ENCODE measurements around the gene IGSF9. TPM values are rescaled to one million over a fixed set of nuclear protein-coding genes. Genes with fewer than 3 reads are reported as not detected.
A peak's percentile ranks its signal among the peaks of the same experiment; 100 is the strongest.

Gene IGSF9
- total RNA-seq, 1 experiment from 2014 or later, result 0.44 TPM

GRCh38 chr1:159881622-159882526, 63.5 kb downstream of the IGSF9 start:
- no peak for TF ChIP-seq CTCF (IDR thresholded peaks at IDR 0.05; ENCODE audit: unreplicated experiment)
- H3K27ac Mint-ChIP-seq (ENCODE audit: low read depth, unreplicated experiment), result no peak overlapping the region
- H3K9me3 Mint-ChIP-seq (ENCODE audit: unreplicated experiment), result no peaks in the 10 kb centered on the region
- H3K4me1 Mint-ChIP-seq (ENCODE audit: insufficient read depth, unreplicated experiment), result peaks cover 14% of the 10 kb centered on the region
- H3K36me3 Mint-ChIP-seq (ENCODE audit: insufficient read depth, unreplicated experiment), result no peaks in the 10 kb centered on the region
- intact Hi-C loops (cut with micrococcal nuclease), result loop anchor here (1.0 to 2.0 kb wide), 3 partner anchors 28 to 101 kb away; partner anchors contain the start of gene DUSP23
- DNase-seq (ENCODE audit: unreplicated experiment), result peak; percentile 100
- ChIA-PET POLR2A (interaction anchor here (0.6 to 6.1 kb wide), 14 partner anchors 9 to 633 kb away, joined by 3 to 82 read pairs (median 4); partner anchors contain the start of genes DUSP23 and PIGM), CTCF (interaction anchor here (0.6 to 9.4 kb wide), 22 partner anchors 9 to 721 kb away, joined by 3 to 164 read pairs (median 4); partner anchors contain the start of genes DUSP23 and FCRL6)
- H3K4me3 Mint-ChIP-seq (ENCODE audit: unreplicated experiment), result no peak overlapping the region
- BruUV-seq (replicated peaks), result TSS peak; percentile 96
- no peaks in the 10 kb centered on the region for H3K27me3 Mint-ChIP-seq (ENCODE audit: insufficient read depth, unreplicated experiment)

DNA sequence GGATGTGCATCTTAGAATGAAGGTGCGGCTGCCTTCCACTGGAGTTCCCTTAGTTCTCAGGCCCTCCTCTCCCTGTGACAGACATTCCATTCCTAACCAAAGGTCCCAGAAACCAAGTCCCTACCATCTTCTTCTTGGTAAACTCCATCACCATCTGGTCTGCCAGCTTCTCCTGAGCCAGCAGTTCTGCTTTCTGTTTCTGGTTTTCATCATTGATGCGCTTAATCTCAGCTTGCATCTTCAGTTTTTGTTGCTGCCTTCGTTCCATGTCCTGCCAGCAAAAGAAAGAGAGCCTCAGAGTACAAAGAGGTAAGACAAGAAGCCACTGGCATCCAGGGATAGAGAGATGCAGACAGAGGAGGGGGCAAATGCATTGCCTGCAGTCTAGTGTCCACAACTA, 65.0 kb downstream of the IGSF9 start:
- CTCF ChIA-PET, result interaction anchor here (0.7 to 9.4 kb wide), 23 partner anchors 8 to 720 kb away, joined by 3 to 164 read pairs (median 5); no protein-coding TSS in a partner anchor

DNA sequence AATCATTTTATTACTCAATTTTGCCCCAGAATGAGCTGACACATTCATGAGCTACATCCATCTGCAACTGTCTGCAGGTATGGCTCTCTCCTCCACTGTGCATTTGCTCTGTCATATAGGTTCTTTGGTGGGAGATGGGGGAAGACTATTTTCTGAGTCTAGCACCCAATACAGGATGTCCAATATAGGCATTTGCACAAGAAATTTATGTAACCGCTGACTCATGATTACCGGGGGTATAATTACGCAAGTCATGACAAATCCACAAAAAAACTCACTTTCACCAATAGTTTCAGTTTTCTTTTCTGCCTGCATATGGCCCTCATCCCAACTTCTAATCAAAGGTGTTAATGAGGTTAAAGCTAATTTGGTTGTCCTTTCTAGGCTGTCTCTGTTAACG, 65.4 kb downstream of the IGSF9 start:
- no peak for TF ChIP-seq CTCF (IDR thresholded peaks at IDR 0.05; ENCODE audit: unreplicated experiment)
- Mint-ChIP-seq H3K4me1 (ENCODE audit: insufficient read depth, unreplicated experiment) (peaks cover 14% of the 10 kb centered on the region), H3K9me3 (ENCODE audit: unreplicated experiment) (no peaks in the 10 kb centered on the region), H3K27me3 (ENCODE audit: insufficient read depth, unreplicated experiment) (no peaks in the 10 kb centered on the region), H3K36me3 (ENCODE audit: insufficient read depth, unreplicated experiment) (no peaks in the 10 kb centered on the region), H3K27ac (ENCODE audit: low read depth, unreplicated experiment) (no peak overlapping the region), H3K4me3 (ENCODE audit: unreplicated experiment) (no peak overlapping the region)
- no TSS peak for BruUV-seq (replicated peaks)
- intact Hi-C loops (cut with micrococcal nuclease), result no loop called here
- POLR2A ChIA-PET, result interaction anchor here (0.7 to 6.1 kb wide), 8 partner anchors 10 to 99 kb away, joined by 3 to 82 read pairs (median 12); partner anchors contain the start of gene DUSP23
- CTCF ChIA-PET, result interaction anchor here (0.7 to 9.4 kb wide), 15 partner anchors 9 to 719 kb away, joined by 3 to 164 read pairs (median 7); no protein-coding TSS in a partner anchor
- peak; percentile 93 for DNase-seq (ENCODE audit: unreplicated experiment)

More for the DNA sequence above, 65.0 kb downstream of the IGSF9 start:
- Mint-ChIP-seq H3K27me3 (ENCODE audit: insufficient read depth, unreplicated experiment) (no peaks in the 10 kb centered on the region), H3K4me3 (ENCODE audit: unreplicated experiment) (no peak overlapping the region), H3K36me3 (ENCODE audit: insufficient read depth, unreplicated experiment) (no peaks in the 10 kb centered on the region), H3K9me3 (ENCODE audit: unreplicated experiment) (no peaks in the 10 kb centered on the region), H3K4me1 (ENCODE audit: insufficient read depth, unreplicated experiment) (peaks cover 14% of the 10 kb centered on the region), H3K27ac (ENCODE audit: low read depth, unreplicated experiment) (no peak overlapping the region)
- BruUV-seq (replicated peaks), result no TSS peak
- POLR2A ChIA-PET, result interaction anchor here (0.7 to 6.1 kb wide), 9 partner anchors 11 to 99 kb away, joined by 3 to 82 read pairs (median 10); partner anchors contain the start of gene DUSP23
- intact Hi-C loops (cut with micrococcal nuclease), result no loop called here
- TF ChIP-seq CTCF (IDR thresholded peaks at IDR 0.05; ENCODE audit: unreplicated experiment), result no peak
- DNase-seq (ENCODE audit: unreplicated experiment), result no peak

DNA sequence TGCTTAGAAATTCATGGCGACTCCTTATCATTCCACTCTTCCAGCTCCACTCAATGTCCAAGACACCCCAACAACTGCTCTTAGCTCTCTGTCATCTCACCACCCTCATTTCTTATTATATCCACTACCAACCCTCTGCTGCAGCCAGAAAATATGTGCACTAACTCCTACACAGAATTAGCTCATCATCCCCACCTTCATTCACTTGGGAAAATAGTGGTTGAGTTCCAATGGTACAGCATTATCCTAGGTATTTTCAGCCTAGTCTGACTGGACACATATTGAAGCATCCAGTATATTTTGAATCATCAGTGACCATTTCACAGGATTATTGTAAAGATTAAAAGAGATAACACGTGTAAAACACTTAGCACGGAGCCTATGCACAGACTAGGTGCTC, 66.3 kb downstream of the IGSF9 start:
- no peak overlapping the region for H3K4me3 Mint-ChIP-seq (ENCODE audit: unreplicated experiment)
- no peak for DNase-seq (ENCODE audit: unreplicated experiment)
- no TSS peak for BruUV-seq (replicated peaks)
- peaks cover 14% of the 10 kb centered on the region for H3K4me1 Mint-ChIP-seq (ENCODE audit: insufficient read depth, unreplicated experiment)
- no peak overlapping the region for H3K27ac Mint-ChIP-seq (ENCODE audit: low read depth, unreplicated experiment)
- intact Hi-C loops (cut with micrococcal nuclease), result no loop called here
- no peak for TF ChIP-seq CTCF (IDR thresholded peaks at IDR 0.05; ENCODE audit: unreplicated experiment)
- H3K27me3 Mint-ChIP-seq (ENCODE audit: insufficient read depth, unreplicated experiment), result no peaks in the 10 kb centered on the region
- no peaks in the 10 kb centered on the region for H3K36me3 Mint-ChIP-seq (ENCODE audit: insufficient read depth, unreplicated experiment)
- ChIA-PET CTCF (interaction anchor here (0.6 to 9.4 kb wide), 12 partner anchors 8 to 732 kb away, joined by 3 to 164 read pairs (median 6); partner anchors contain the start of genes FCRL6 and TAGLN2), POLR2A (interaction anchor here (0.6 to 6.1 kb wide), 7 partner anchors 10 to 246 kb away, joined by 3 to 82 read pairs (median 3); partner anchors contain the start of gene DUSP23)
- H3K9me3 Mint-ChIP-seq (ENCODE audit: unreplicated experiment), result no peaks in the 10 kb centered on the region

All from MCF 10A (cell line).